ENCODE data around the gene ENO3.

ENO3 gene

GRCh38 chr17:4967539-4968485, 16.9 kb downstream of the ENO3 start, which contains the start of gene SPAG7:
Gene SPAG7, minus strand, starts transcription at chr17:4967817. Its CDS starts 13 bp downstream, at chr17:4967804.
- peak; percentile 93 for DNase-seq (ENCODE audit: extremely low spot score)
- ChIA-PET CTCF (interaction anchor here (0.7 to 2.5 kb wide), 5 partner anchors 11 to 59 kb away, joined by 3 to 8 read pairs (median 5); partner anchors contain the start of gene CAMTA2), POLR2A (interaction anchor here (0.7 to 4.3 kb wide), 21 partner anchors 8 to 177 kb away, joined by 3 to 110 read pairs (median 5); partner anchors contain the start of genes CAMTA2, ENO3, INCA1 and KIF1C)
- TF ChIP-seq FOXM1 (IDR thresholded peaks at IDR 0.05; ENCODE audit: borderline replicate concordance) (no peak), ELF4 (IDR thresholded peaks at IDR 0.05) (peak; percentile 41; the same call in 1 of the 2 replicates), L3MBTL2 (conservative IDR thresholded peaks at IDR 0.05) (peak; percentile 89)

DNA sequence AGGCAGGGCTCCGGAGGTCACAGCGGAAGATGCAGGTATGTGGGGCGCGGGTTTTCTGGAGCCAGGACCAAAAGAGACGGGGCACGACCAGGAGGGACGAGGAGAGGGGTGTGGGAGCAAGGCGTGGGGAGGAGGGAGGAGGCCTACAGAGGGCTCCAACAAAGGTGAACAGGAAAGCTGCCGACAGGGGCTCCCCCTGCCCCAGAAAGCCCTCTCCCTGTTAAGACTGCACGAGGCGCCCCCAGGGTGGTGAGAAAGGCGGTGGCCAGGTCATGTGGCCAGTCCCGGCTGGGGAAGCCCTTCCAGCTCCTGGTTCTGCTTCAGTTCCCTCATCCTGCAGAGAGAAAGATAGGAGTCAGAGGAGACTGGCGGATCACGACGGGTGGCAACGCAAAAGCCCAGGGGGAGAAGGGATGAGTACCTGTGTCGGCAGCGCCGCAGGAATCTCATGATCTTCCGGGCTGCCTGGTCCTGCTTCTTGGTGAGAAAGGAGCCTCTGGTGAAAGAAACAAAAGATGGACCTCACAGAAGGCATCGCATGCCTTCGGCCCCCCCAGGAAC, 17.6 kb downstream of the ENO3 start:
- DNase-seq (ENCODE audit: extremely low spot score) = no peak
- no peak for TF ChIP-seq ZNF384 (IDR thresholded peaks at IDR 0.05)
- TF ChIP-seq L3MBTL2 (conservative IDR thresholded peaks at IDR 0.05) = peak; percentile 8; the same call in 1 of the 2 replicates
- no peak for TF ChIP-seq FOXA1 (IDR thresholded peaks at IDR 0.05)
- POLR2A ChIA-PET = interaction anchor here (0.8 to 4.3 kb wide), 4 partner anchors 21 to 60 kb away, joined by 4 to 84 read pairs (median 46); partner anchors contain the start of genes PFN1, RNF167 and SLC25A11
- CTCF ChIA-PET = interaction anchor here (0.7 to 1.8 kb wide), 2 partner anchors 19 to 59 kb away, joined by 5 to 8 read pairs; partner anchors contain the start of gene CAMTA2

GRCh38 chr17:4969047-4969550, 18.2 kb downstream of the ENO3 start:
- no peak for DNase-seq (ENCODE audit: extremely low spot score)
- TF ChIP-seq, protein P1, sequence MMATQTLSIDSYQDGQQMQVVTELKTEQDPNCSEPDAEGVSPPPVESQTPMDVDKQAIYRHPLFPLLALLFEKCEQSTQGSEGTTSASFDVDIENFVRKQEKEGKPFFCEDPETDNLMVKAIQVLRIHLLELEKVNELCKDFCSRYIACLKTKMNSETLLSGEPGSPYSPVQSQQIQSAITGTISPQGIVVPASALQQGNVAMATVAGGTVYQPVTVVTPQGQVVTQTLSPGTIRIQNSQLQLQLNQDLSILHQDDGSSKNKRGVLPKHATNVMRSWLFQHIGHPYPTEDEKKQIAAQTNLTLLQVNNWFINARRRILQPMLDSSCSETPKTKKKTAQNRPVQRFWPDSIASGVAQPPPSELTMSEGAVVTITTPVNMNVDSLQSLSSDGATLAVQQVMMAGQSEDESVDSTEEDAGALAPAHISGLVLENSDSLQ (IDR thresholded peaks at IDR 0.05) = no peak
- no peak for TF ChIP-seq FOXM1 (IDR thresholded peaks at IDR 0.05; ENCODE audit: borderline replicate concordance)
- no peak for TF ChIP-seq LEF1 (IDR thresholded peaks at IDR 0.05; ENCODE audit: borderline replicate concordance)
- TF ChIP-seq SUZ12 (IDR thresholded peaks at IDR 0.05) = no peak
- TF ChIP-seq FOXK2 (IDR thresholded peaks at IDR 0.05) = no peak
- no peak for TF ChIP-seq NFRKB (IDR thresholded peaks at IDR 0.05)
- no peak for TF ChIP-seq ZNF384 (IDR thresholded peaks at IDR 0.05)
- no peak for TF ChIP-seq L3MBTL2 (conservative IDR thresholded peaks at IDR 0.05)
- TF ChIP-seq BHLHE40 (IDR thresholded peaks at IDR 0.05; ENCODE audit: borderline replicate concordance) = no peak
- no peak for TF ChIP-seq HDGF (IDR thresholded peaks at IDR 0.05; ENCODE audit: borderline replicate concordance)
- TF ChIP-seq TARDBP (IDR thresholded peaks at IDR 0.05) = no peak
- no peak for TF ChIP-seq ARNT (IDR thresholded peaks at IDR 0.05)
- no peak for TF ChIP-seq SP1 (IDR thresholded peaks at IDR 0.05)
- POLR2A ChIA-PET = interaction anchor here (0.8 to 4.3 kb wide), 3 partner anchors 22 to 60 kb away, joined by 4 to 65 read pairs (median 27); partner anchors contain the start of genes PFN1, RNF167 and SLC25A11
- CTCF ChIA-PET = no interaction called here

DNA sequence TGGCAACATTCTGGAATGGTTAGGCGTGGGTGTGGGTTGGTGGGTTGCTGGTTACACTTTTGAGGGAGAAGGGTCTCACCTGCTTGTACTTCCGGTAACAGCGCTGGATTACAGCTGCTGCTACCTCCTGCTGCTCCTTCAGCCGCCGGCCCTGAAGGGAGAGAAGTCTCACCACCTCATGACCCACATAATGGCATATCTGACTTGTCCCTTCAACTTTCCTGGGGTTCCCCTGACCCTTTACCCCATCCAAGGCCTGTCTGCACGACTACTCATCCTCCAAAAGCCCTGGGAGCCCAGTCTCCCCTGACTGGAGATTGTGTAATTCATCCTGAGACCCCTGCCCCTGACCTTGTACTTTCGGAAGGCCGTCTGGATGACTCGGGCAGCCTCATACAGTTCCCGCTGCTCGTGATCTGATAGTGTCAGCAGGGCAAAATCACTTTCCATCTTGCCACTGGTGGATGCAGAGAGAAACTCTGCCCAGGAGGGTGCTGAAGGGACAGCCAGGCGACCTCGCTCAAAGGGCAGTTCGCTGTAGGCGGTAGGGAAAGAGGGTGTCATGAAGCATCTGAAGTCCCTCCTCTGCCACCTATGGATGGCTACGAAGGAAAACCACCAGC, 18.7 kb downstream of the ENO3 start:
- ChIA-PET CTCF (interaction anchor here (1.2 kb wide), 1 partner anchor 11 kb away, joined by 4 read pairs; no protein-coding TSS in a partner anchor), POLR2A (interaction anchor here (0.7 to 1.6 kb wide), 4 partner anchors 9 to 30 kb away, joined by 3 to 15 read pairs (median 4); partner anchors contain the start of genes RNF167 and SLC25A11)
- TF ChIP-seq SUZ12 (IDR thresholded peaks at IDR 0.05) = no peak
- TF ChIP-seq LEF1 (IDR thresholded peaks at IDR 0.05; ENCODE audit: borderline replicate concordance) = no peak
- TF ChIP-seq L3MBTL2 (conservative IDR thresholded peaks at IDR 0.05) = no peak
- no peak for TF ChIP-seq BHLHE40 (IDR thresholded peaks at IDR 0.05; ENCODE audit: borderline replicate concordance)
- no peak for TF ChIP-seq SP1 (IDR thresholded peaks at IDR 0.05)
- no peak for TF ChIP-seq CTBP1 (IDR thresholded peaks at IDR 0.05; ENCODE audit: borderline replicate concordance)
- TF ChIP-seq, protein P1 (IDR thresholded peaks at IDR 0.05) = no peak
- no peak for TF ChIP-seq ARNT (IDR thresholded peaks at IDR 0.05)
- no peak for TF ChIP-seq ZNF384 (IDR thresholded peaks at IDR 0.05)
- no peak for TF ChIP-seq FOXA1 (IDR thresholded peaks at IDR 0.05)
- no peak for TF ChIP-seq HDGF (IDR thresholded peaks at IDR 0.05; ENCODE audit: borderline replicate concordance)
- TF ChIP-seq TARDBP (IDR thresholded peaks at IDR 0.05) = no peak
- TF ChIP-seq NFRKB (IDR thresholded peaks at IDR 0.05) = no peak
- no peak for TF ChIP-seq ELF4 (IDR thresholded peaks at IDR 0.05)
- no peak for DNase-seq (ENCODE audit: extremely low spot score)

DNA sequence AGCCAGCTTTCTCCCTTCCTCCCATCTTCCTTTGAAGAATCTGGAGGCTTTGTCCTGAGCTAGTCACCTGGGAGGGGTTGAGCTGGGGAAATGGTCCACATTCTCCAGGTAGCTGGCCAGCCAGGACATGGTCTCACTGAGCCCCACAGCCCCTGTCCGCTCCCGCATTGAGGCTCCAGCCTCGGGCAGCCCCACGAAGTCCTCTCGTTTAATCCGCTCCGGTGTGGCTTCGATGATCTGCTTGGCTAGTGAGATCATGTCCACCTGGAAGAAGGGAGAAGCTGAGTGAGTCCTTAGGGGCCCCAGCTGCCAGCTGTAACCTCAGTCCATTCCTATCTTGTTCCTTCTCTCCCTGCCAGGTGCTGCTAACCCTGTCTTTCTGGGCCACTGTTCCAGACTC, 19.4 kb downstream of the ENO3 start:
- CTCF ChIA-PET = interaction anchor here (1.2 kb wide), 1 partner anchor 11 kb away, joined by 4 read pairs; no protein-coding TSS in a partner anchor
- POLR2A ChIA-PET = interaction anchor here (0.7 to 1.6 kb wide), 6 partner anchors 9 to 61 kb away, joined by 3 to 15 read pairs (median 4); partner anchors contain the start of genes ENO3, PFN1, RNF167 and SLC25A11
- DNase-seq (ENCODE audit: extremely low spot score) = no peak
- TF ChIP-seq FOXA1 (IDR thresholded peaks at IDR 0.05) (no peak), FOXK2 (IDR thresholded peaks at IDR 0.05) (no peak)

DNA sequence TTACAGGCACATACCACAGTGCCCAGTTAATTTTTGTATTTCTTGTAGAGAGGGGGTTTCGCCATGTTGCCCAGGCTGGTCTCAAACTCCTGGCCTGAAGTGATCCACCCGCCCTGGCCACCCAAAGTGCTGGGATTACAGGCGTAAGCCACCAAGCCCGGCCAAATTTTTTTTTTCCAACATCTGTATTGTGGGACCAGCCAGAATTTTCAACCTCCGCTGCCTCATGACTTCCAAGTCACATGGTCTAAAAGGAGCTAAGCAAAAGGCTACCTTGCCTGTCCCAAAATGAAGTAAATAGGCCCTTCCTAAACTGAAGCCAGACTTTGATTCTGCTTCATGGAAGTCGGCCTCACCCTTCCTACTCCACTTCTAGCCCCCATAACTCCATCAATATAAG, 20.9 kb downstream of the ENO3 start:
- TF ChIP-seq LEF1 (IDR thresholded peaks at IDR 0.05; ENCODE audit: borderline replicate concordance) = no peak
- no peak for TF ChIP-seq FOXA1 (IDR thresholded peaks at IDR 0.05)
- TF ChIP-seq NFRKB (IDR thresholded peaks at IDR 0.05) = no peak
- TF ChIP-seq ZNF384 (IDR thresholded peaks at IDR 0.05) = no peak
- TF ChIP-seq SUZ12 (IDR thresholded peaks at IDR 0.05) = no peak
- no peak for TF ChIP-seq SP1 (IDR thresholded peaks at IDR 0.05)
- TF ChIP-seq L3MBTL2 (conservative IDR thresholded peaks at IDR 0.05) = no peak
- TF ChIP-seq FOXM1 (IDR thresholded peaks at IDR 0.05; ENCODE audit: borderline replicate concordance) = no peak
- TF ChIP-seq HDGF (IDR thresholded peaks at IDR 0.05; ENCODE audit: borderline replicate concordance) = no peak
- ChIA-PET POLR2A (no interaction called here), CTCF (interaction anchor here (0.9 kb wide), 1 partner anchor 16 kb away, joined by 3 read pairs; the partner anchor contains the start of gene CAMTA2)
- no peak for DNase-seq (ENCODE audit: extremely low spot score)

Measured in HEK293T (cell line).